Measurements from ENCODE around the gene PCDHA3.
"Not testable (repeated sequence)": the region's sequence is repeated elsewhere in the genome, so short reads cannot be mapped to it uniquely, and the experiment has no call there.

Gene PCDHA3

GRCh38 chr5:140800816-140801493 is at the start of gene PCDHA3:
Gene PCDHA3 (plus strand): TSS chr5:140801057.
- no peak within 1 kb of the TSS for H3K4me3 ChIP-seq (ENCODE audit: control insufficient read depth, low read depth, low read length)
- TF ChIP-seq CTCF (conservative IDR thresholded peaks at IDR 0.05; ENCODE audit: control insufficient read depth, insufficient read depth, low read depth, low read length) = peak; percentile 28
- DNase-seq (ENCODE audit: low read depth) = peak; percentile 34

- H3K4me3 ChIP-seq (ENCODE audit: control insufficient read depth, low read depth, low read length) = no peak overlapping the region
- TF ChIP-seq CTCF (conservative IDR thresholded peaks at IDR 0.05; ENCODE audit: control insufficient read depth, insufficient read depth, low read depth, low read length) = no peak
- no peak for DNase-seq (ENCODE audit: low read depth)
Measured at GRCh38 chr5:140753561-140753960, 47.3 kb upstream of the PCDHA3 start.

GRCh38 chr5:140764177-140764973 is 36.5 kb upstream of the PCDHA3 start:
- no peak for DNase-seq (ENCODE audit: low read depth)
- H3K4me3 ChIP-seq (ENCODE audit: control insufficient read depth, low read depth, low read length) = no peak overlapping the region
- TF ChIP-seq CTCF (conservative IDR thresholded peaks at IDR 0.05; ENCODE audit: control insufficient read depth, insufficient read depth, low read depth, low read length) = no peak

GRCh38 chr5:140767444-140767843 is 33.4 kb upstream of the PCDHA3 start:
- no peak for TF ChIP-seq CTCF (conservative IDR thresholded peaks at IDR 0.05; ENCODE audit: control insufficient read depth, insufficient read depth, low read depth, low read length)
- no peak overlapping the region for H3K4me3 ChIP-seq (ENCODE audit: control insufficient read depth, low read depth, low read length)
- no peak for DNase-seq (ENCODE audit: low read depth)

- no peak overlapping the region for H3K4me3 ChIP-seq (ENCODE audit: control insufficient read depth, low read depth, low read length)
- DNase-seq (ENCODE audit: low read depth) = no peak
- no peak for TF ChIP-seq CTCF (conservative IDR thresholded peaks at IDR 0.05; ENCODE audit: control insufficient read depth, insufficient read depth, low read depth, low read length)
Measured at GRCh38 chr5:140780512-140780911, 20.3 kb upstream of the PCDHA3 start.

- TF ChIP-seq CTCF (conservative IDR thresholded peaks at IDR 0.05; ENCODE audit: control insufficient read depth, insufficient read depth, low read depth, low read length) = no peak
- DNase-seq (ENCODE audit: low read depth) = peak; percentile 2
- no peak within 1 kb of the TSS for H3K4me3 ChIP-seq (ENCODE audit: control insufficient read depth, low read depth, low read length)
Measured at GRCh38 chr5:140785905-140786686, 14.8 kb upstream of the PCDHA3 start, which contains the start of gene PCDHA1. Gene PCDHA1 (plus strand): TSS chr5:140786140.

- DNase-seq (ENCODE audit: low read depth); H3K4me3 ChIP-seq (ENCODE audit: control insufficient read depth, low read depth, low read length): not testable (repeated sequence)
Measured at GRCh38 chr5:140787422-140787821, 13.4 kb upstream of the PCDHA3 start.

- DNase-seq (ENCODE audit: low read depth); H3K4me3 ChIP-seq (ENCODE audit: control insufficient read depth, low read depth, low read length): not testable (repeated sequence)
Measured at GRCh38 chr5:140787849-140788504, 12.9 kb upstream of the PCDHA3 start.
